Measurements from ENCODE around the gene EPB41L4A.
"Not testable (repeated sequence)": the region's sequence is repeated elsewhere in the genome, so short reads cannot be mapped to it uniquely, and the experiment has no call there.

GRCh38 chr5:112447187-112447760 is 28.2 kb upstream of the EPB41L4A start:
- TF ChIP-seq CTCF (IDR thresholded peaks at IDR 0.05); TCF7L2 (IDR thresholded peaks at IDR 0.05; ENCODE audit: low read depth, low read length); POLR2AphosphoS5 (IDR thresholded peaks at IDR 0.05; ENCODE audit: low read depth, low read length); REST (IDR thresholded peaks at IDR 0.05; ENCODE audit: insufficient read depth in 1 of 2, low read depth in 2 of 2, low read length in 1 of 2): not testable (repeated sequence)
